H9 (cell line): ENCODE data around the gene C5orf58. TPM values are rescaled to one million over a fixed set of nuclear protein-coding genes. Genes with fewer than 3 reads are reported as not detected.

Experiments used
- DNase-seq: peaks from one replicate; pipeline ENCODE4 v3.0.0-alpha.2; 2017
- H2AFZ ChIP-seq: one replicate; pipeline ENCODE4 v1.6.1; 2013; ENCODE audit warnings: mild to moderate bottlenecking, low read length, control low read depth, moderate library complexity
- H2AK5ac ChIP-seq: 2 replicates; pipeline ENCODE4 v1.6.1; 2013; ENCODE audit warnings: low read length, control low read depth, mixed read lengths; ENCODE audit not compliant: insufficient read length
- H2BK120ac ChIP-seq: one replicate; pipeline ENCODE4 v1.6.1; 2013; ENCODE audit warnings: low read depth, mild to moderate bottlenecking, low read length, control low read depth, inconsistent platforms; ENCODE audit not compliant: poor library complexity, severe bottlenecking
- H2BK12ac ChIP-seq: 2 replicates; pipeline ENCODE4 v1.6.1; 2013; ENCODE audit warnings: low read length, control low read depth, mixed read lengths, low read depth; ENCODE audit not compliant: insufficient read length
- H2BK15ac ChIP-seq: 2 replicates; pipeline ENCODE4 v1.6.1; 2013; ENCODE audit warnings: low read depth, low read length, control low read depth
- H2BK20ac ChIP-seq: one replicate; pipeline ENCODE4 v1.6.1; 2013; ENCODE audit warnings: low read depth, mild to moderate bottlenecking, low read length, control low read depth, inconsistent platforms; ENCODE audit not compliant: poor library complexity, severe bottlenecking
- H2BK5ac ChIP-seq: 2 replicates; pipeline ENCODE4 v1.6.1; 2013; ENCODE audit warnings: low read length, control low read depth, mixed read lengths; ENCODE audit not compliant: insufficient read length
- H3K14ac ChIP-seq: 2 replicates; pipeline ENCODE4 v1.6.1; 2013; ENCODE audit warnings: low read length, control low read depth; ENCODE audit not compliant: insufficient read depth
- H3K18ac ChIP-seq: 2 replicates; pipeline ENCODE4 v1.6.1; 2013; ENCODE audit warnings: low read depth, mild to moderate bottlenecking, mixed read lengths, low read length, control low read depth; ENCODE audit not compliant: insufficient read length
- H3K23ac ChIP-seq: 2 replicates; pipeline ENCODE4 v1.6.1; 2013; ENCODE audit warnings: low read length, control low read depth, mixed read lengths, low read depth; ENCODE audit not compliant: insufficient read length
- H3K23me2 ChIP-seq: 2 replicates; pipeline ENCODE4 v1.6.1; 2013; ENCODE audit warnings: low read depth, mild to moderate bottlenecking, mixed read lengths, low read length, control low read depth; ENCODE audit not compliant: insufficient read length, poor library complexity, severe bottlenecking
- H3K27ac ChIP-seq: 2 replicates; pipeline ENCODE4 v1.5.1; 2013; ENCODE audit warnings: low read length, control low read depth, mixed read lengths, low read depth; ENCODE audit not compliant: insufficient read length
- H3K27me3 ChIP-seq: 2 replicates; pipeline ENCODE4 v1.6.1; 2013; ENCODE audit warnings: low read length, control low read depth, inconsistent platforms; ENCODE audit not compliant: insufficient read depth
- H3K4ac ChIP-seq: 2 replicates; pipeline ENCODE4 v1.6.1; 2013; ENCODE audit warnings: low read depth, mild to moderate bottlenecking, control low read depth, inconsistent platforms, low read length, moderate library complexity
- H3K4me1 ChIP-seq: 2 replicates; pipeline ENCODE4 v1.6.1; 2013; ENCODE audit warnings: low read length, control low read depth, inconsistent platforms; ENCODE audit not compliant: insufficient read depth
- H3K4me2 ChIP-seq: 2 replicates; pipeline ENCODE4 v1.6.1; 2013; ENCODE audit warnings: low read length, control low read depth, mixed read lengths; ENCODE audit not compliant: insufficient read length, insufficient read depth
- H3K56ac ChIP-seq: 2 replicates; pipeline ENCODE4 v1.6.1; 2013; ENCODE audit warnings: low read depth, mild to moderate bottlenecking, mixed read lengths, low read length, control low read depth; ENCODE audit not compliant: insufficient read length
- H3K79me1 ChIP-seq: 2 replicates; pipeline ENCODE4 v1.6.1; 2013; ENCODE audit warnings: low read depth, mild to moderate bottlenecking, moderate library complexity, low read length, control low read depth, inconsistent platforms; ENCODE audit not compliant: insufficient read depth, poor library complexity, severe bottlenecking
- H3K79me2 ChIP-seq: 2 replicates; pipeline ENCODE4 v1.6.1; 2013; ENCODE audit warnings: low read length, control low read depth, inconsistent platforms; ENCODE audit not compliant: insufficient read depth
- H3K9ac ChIP-seq: 2 replicates; pipeline ENCODE4 v1.6.1; 2013; ENCODE audit warnings: low read length, control low read depth, mixed read lengths; ENCODE audit not compliant: insufficient read length; ENCODE audit errors: extremely low read depth
- H3K9me3 ChIP-seq: one replicate; pipeline ENCODE4 v1.6.1; 2013; ENCODE audit warnings: low read depth, low read length, inconsistent platforms; ENCODE audit not compliant: control insufficient read depth
- H3T11ph ChIP-seq: one replicate; pipeline ENCODE4 v1.6.1; 2013; ENCODE audit warnings: mild to moderate bottlenecking, low read length, control low read depth, inconsistent platforms
- H4K20me1 ChIP-seq: one replicate; pipeline ENCODE4 v1.6.1; 2013; ENCODE audit not compliant: control insufficient read depth, insufficient read length, insufficient read depth
- H4K5ac ChIP-seq: 2 replicates; pipeline ENCODE4 v1.6.1; 2013; ENCODE audit warnings: low read depth, mild to moderate bottlenecking, mixed read lengths, low read length, control low read depth; ENCODE audit not compliant: insufficient read length
- H4K8ac ChIP-seq: replicated peaks from 2 replicates; pipeline ENCODE4 v1.6.1; 2013; ENCODE audit warnings: low read length, control low read depth, mixed read lengths, low read depth; ENCODE audit not compliant: insufficient read length
- H4K91ac ChIP-seq: 2 replicates; pipeline ENCODE4 v1.6.1; 2013; ENCODE audit warnings: low read depth, mild to moderate bottlenecking, moderate library complexity, mixed read lengths, low read length, control low read depth; ENCODE audit not compliant: insufficient read length
- H3K27ac Mint-ChIP-seq, 3 experiments: 2 replicates in 2 of 3; 3 replicates in 1 of 3; pipeline ENCODE4 v1.8.0; 2020 to 2021; ENCODE audit warnings: mixed read lengths in 3 of 3, mild to moderate bottlenecking in 1 of 3, moderate library complexity in 1 of 3
- H3K27me3 Mint-ChIP-seq: 2 replicates; pipeline ENCODE4 v1.8.0; 2021; ENCODE audit warnings: low read depth, mild to moderate bottlenecking, moderate library complexity, mixed read lengths
- H3K36me3 Mint-ChIP-seq, 3 experiments: 2 replicates in 2 of 3; 3 replicates in 1 of 3; pipeline ENCODE4 v1.8.0; 2020 to 2021; ENCODE audit warnings: low read depth in 3 of 3, mixed read lengths in 3 of 3; ENCODE audit not compliant: insufficient read depth in 1 of 3
- H3K4me1 Mint-ChIP-seq, 2 experiments: 2 replicates each; pipeline ENCODE4 v1.8.0; 2020; ENCODE audit warnings: mixed read lengths in 2 of 2
- H3K4me3 Mint-ChIP-seq, 2 experiments: 2 replicates in 1 of 2; 3 replicates in 1 of 2; pipeline ENCODE4 v1.8.0; 2020 to 2021; ENCODE audit warnings: mild to moderate bottlenecking in 2 of 2, mixed read lengths in 2 of 2, moderate library complexity in 1 of 2
- H3K9me3 Mint-ChIP-seq, 2 experiments: 2 replicates in 1 of 2; 3 replicates in 1 of 2; pipeline ENCODE4 v1.8.0; 2020; ENCODE audit warnings: mild to moderate bottlenecking in 2 of 2, mixed read lengths in 2 of 2, moderate library complexity in 1 of 2
- WGBS: extraction: QIAGEN DNeasy Blood & Tissue Kit; methylation state at CpG from one replicate; pipeline ENCODE4 v1.1.7; 2013; ENCODE audit warnings: missing lambda C conversion rate, low lambda C conversion rate, mixed read lengths; ENCODE audit not compliant: insufficient read length; ENCODE audit errors: extremely low coverage; 5-methylcytosine and 5-hydroxymethylcytosine counted together
- total RNA-seq: library from RNA; stranded (reverse); gene quantifications from 2 replicates; pipeline ENCODE4 v1.2.1, GENCODE V29; 2021
- TF ChIP-seq, protein P1 (sequence below): fragments of 200-600 bp; sonication (generic); conservative IDR thresholded peaks from 3 replicates; pipeline ENCODE4 v1.8.0; 2021; ENCODE audit warnings: antibody characterized with exemption, mild to moderate bottlenecking

C5orf58 gene
- total RNA-seq, 1 experiment from 2014 or later: 0.90 TPM

GRCh38 chr5:170206958-170207357 is 25.8 kb upstream of the C5orf58 start:
- Histone ChIP-seq H4K8ac (no peak overlapping the region), H3K79me1 (no peaks in the 10 kb centered on the region), H4K5ac (no peak overlapping the region), H4K91ac (no peak overlapping the region), H2BK20ac (no peak overlapping the region), H3K14ac (no peak overlapping the region), H3K79me2 (no peaks in the 10 kb centered on the region), H4K20me1 (no peaks in the 10 kb centered on the region), H3K18ac (no peak overlapping the region), H2BK120ac (no peak overlapping the region), H3K4me2 (no peak overlapping the region), H2BK12ac (no peak overlapping the region), H2BK5ac (no peak overlapping the region), H2AFZ (no peak overlapping the region), H3K4me1 (no peaks in the 10 kb centered on the region), H3K27ac (no peak overlapping the region), H2BK15ac (no peak overlapping the region), H3K23ac (no peak overlapping the region), H2AK5ac (no peak overlapping the region), H3K9me3 (no peaks in the 10 kb centered on the region), H3K9ac (no peak overlapping the region), H3T11ph (no peak overlapping the region), H3K4ac (no peak overlapping the region), H3K23me2 (no peaks in the 10 kb centered on the region), H3K56ac (no peak overlapping the region), H3K27me3 (no peaks in the 10 kb centered on the region; the same call in 1 of the 2 replicates)
- no CpG with 5 or more reads among the region's 8 CpGs for WGBS
- TF ChIP-seq, protein P1, sequence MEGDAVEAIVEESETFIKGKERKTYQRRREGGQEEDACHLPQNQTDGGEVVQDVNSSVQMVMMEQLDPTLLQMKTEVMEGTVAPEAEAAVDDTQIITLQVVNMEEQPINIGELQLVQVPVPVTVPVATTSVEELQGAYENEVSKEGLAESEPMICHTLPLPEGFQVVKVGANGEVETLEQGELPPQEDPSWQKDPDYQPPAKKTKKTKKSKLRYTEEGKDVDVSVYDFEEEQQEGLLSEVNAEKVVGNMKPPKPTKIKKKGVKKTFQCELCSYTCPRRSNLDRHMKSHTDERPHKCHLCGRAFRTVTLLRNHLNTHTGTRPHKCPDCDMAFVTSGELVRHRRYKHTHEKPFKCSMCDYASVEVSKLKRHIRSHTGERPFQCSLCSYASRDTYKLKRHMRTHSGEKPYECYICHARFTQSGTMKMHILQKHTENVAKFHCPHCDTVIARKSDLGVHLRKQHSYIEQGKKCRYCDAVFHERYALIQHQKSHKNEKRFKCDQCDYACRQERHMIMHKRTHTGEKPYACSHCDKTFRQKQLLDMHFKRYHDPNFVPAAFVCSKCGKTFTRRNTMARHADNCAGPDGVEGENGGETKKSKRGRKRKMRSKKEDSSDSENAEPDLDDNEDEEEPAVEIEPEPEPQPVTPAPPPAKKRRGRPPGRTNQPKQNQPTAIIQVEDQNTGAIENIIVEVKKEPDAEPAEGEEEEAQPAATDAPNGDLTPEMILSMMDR: no peak
- peaks cover 0 to 6% of the 10 kb centered on the region in 2 experiments; a peak in 1 of 4 replicates for H3K4me1 Mint-ChIP-seq
- no peak for DNase-seq
- H3K9me3 Mint-ChIP-seq: no peaks in the 10 kb centered on the region; a peak in 1 of 5 replicates
- H3K27me3 Mint-ChIP-seq: peaks cover 7% of the 10 kb centered on the region
- no peak overlapping the region for H3K4me3 Mint-ChIP-seq
- no peak overlapping the region; a peak in 1 of 7 replicates for H3K27ac Mint-ChIP-seq
- H3K36me3 Mint-ChIP-seq: no peaks in the 10 kb centered on the region
